Endothelial cell of umbilical vein (primary cell): ENCODE results near the gene FAM120AOS.

Experiments
- CTCF ChIP-seq, 2 donors: IDR thresholded peaks; 1 replicate in 1 of 2; 2 replicates in 1 of 2; pipeline ENCODE4 v1.5.1; 2011; ENCODE audit warnings: low read length in 2 of 2, mild to moderate bottlenecking in 2 of 2, moderate library complexity in 2 of 2, control low read depth in 1 of 2, inconsistent platforms in 1 of 2, low read depth in 1 of 2; ENCODE audit not compliant: insufficient read depth in 1 of 2; ENCODE audit errors: extremely low read depth in 1 of 2
- POLR2A ChIP-seq: IDR thresholded peaks from 2 replicates; pipeline ENCODE4 v1.6.1; 2012; ENCODE audit warnings: low read depth, mild to moderate bottlenecking, control low read depth, low read length

- TF ChIP-seq CTCF (IDR thresholded peaks at IDR 0.05; ENCODE audit: extremely low read depth in 1 of 2, insufficient read depth in 1 of 2, low read depth in 1 of 2, low read length in 2 of 2) (no peak), POLR2A (no peak)
Observed at GRCh38 chr9:93447655-93448054, 5.7 kb downstream of the FAM120AOS start.
